Fibroblast of peridontal ligament (primary cell): ENCODE data around the gene VWA7.

Source experiments
- DNase-seq: peaks from one replicate; pipeline ENCODE4 v3.0.0-alpha.2; 2010; ENCODE audit errors: extremely low read depth

The VWA7 gene

GRCh38 chr6:31758281-31758680 is 18.8 kb downstream of the VWA7 start:
- DNase-seq = no peak

GRCh38 chr6:31752739-31753319 is 24.3 kb downstream of the VWA7 start:
- peak; percentile 76 for DNase-seq

- DNase-seq = no peak
Measured at GRCh38 chr6:31750411-31751022, 26.6 kb downstream of the VWA7 start.

GRCh38 chr6:31749301-31750036 is 27.7 kb downstream of the VWA7 start:
- no peak for DNase-seq

GRCh38 chr6:31744422-31744821 is 32.7 kb downstream of the VWA7 start:
- no peak for DNase-seq

- no peak for DNase-seq
Measured at GRCh38 chr6:31742894-31743293, 34.2 kb downstream of the VWA7 start.

- no peak for DNase-seq
Measured at GRCh38 chr6:31741815-31742214, 35.3 kb downstream of the VWA7 start.

- no peak for DNase-seq
Measured at GRCh38 chr6:31740397-31741223, 36.5 kb downstream of the VWA7 start.

- DNase-seq = peak; percentile 98
Measured at GRCh38 chr6:31739639-31740396, 37.3 kb downstream of the VWA7 start, which contains the start of gene MSH5. Gene MSH5, plus strand, starts transcription at chr6:31740005. Its CDS starts 462 bp downstream, at chr6:31740467.

GRCh38 chr6:31737991-31738979 is 38.8 kb downstream of the VWA7 start:
- DNase-seq = peak; percentile 88

- DNase-seq = no peak
Measured at GRCh38 chr6:31737315-31737990, 39.7 kb downstream of the VWA7 start.

GRCh38 chr6:31736768-31737314 is 40.3 kb downstream of the VWA7 start:
- no peak for DNase-seq

- DNase-seq = peak; percentile 70
Measured at GRCh38 chr6:31736021-31736767, 40.9 kb downstream of the VWA7 start, which contains the start of gene CLIC1. Gene CLIC1, minus strand, starts transcription at chr6:31736530. Its CDS starts 230 bp downstream, at chr6:31736300.

- DNase-seq = peak; percentile 56
Measured at GRCh38 chr6:31734821-31735406, 42.2 kb downstream of the VWA7 start.

GRCh38 chr6:31734247-31734820 is 42.8 kb downstream of the VWA7 start:
- DNase-seq = no peak

- no peak for DNase-seq
Measured at GRCh38 chr6:31733734-31734133, 43.4 kb downstream of the VWA7 start.

GRCh38 chr6:31732029-31732428 is 45.1 kb downstream of the VWA7 start:
- DNase-seq = no peak

GRCh38 chr6:31730631-31731086 is 46.5 kb downstream of the VWA7 start:
- no peak for DNase-seq
